Left colon (tissue), 2 donors: ENCODE results near the gene ENDOV. TPM values are rescaled to one million over a fixed set of nuclear protein-coding genes. Genes with fewer than 3 reads are reported as not detected.
A peak's percentile ranks its signal among the peaks of the same experiment; 100 is the strongest.

Source experiments
- ATAC-seq: fragments of 200-7000 bp; cut with Tn5 transposase; one replicate; pipeline ENCODE4 v1.9.1; 2020; ENCODE audit warnings: mild to moderate bottlenecking, moderate library complexity
- DNase-seq, 2 donors: peaks; one replicate each; pipeline ENCODE4 v3.0.0-alpha.2; 2020
- intact Hi-C, 2 donors: fragments of 100-400 bp; cut with DNase I in 1 of 2; cut with micrococcal nuclease in 1 of 2; formaldehyde crosslinking; loops; one replicate each; pipeline versions ENCODE4 v1.11.2 to v1.14.0; 2022; cut with DNase I, micrococcal nuclease
- total RNA-seq, 2 donors: library from RNA; stranded (reverse); fragmentation: NEBNext Ultra II Directional; extraction: Animal tissue kit (Norgen Biotek cat#: 25700); gene quantifications; one replicate each; pipeline ENCODE4 v1.2.1, GENCODE V29; 2021
- donor health status: DM: no; HTN: no; CAD: no.
- donor health status: DM: yes; HTN: yes; CAD: no.

The ENDOV gene
- total RNA-seq, 2 donors from 2014 or later: 23.2 to 25.5 TPM

GRCh38 chr17:80441598-80442322 is 26.8 kb downstream of the ENDOV start:
- intact Hi-C loops: no loop called here
- DNase-seq (no peak), ATAC-seq (no peak)

GRCh38 chr17:80442323-80442659 is 27.3 kb downstream of the ENDOV start:
- intact Hi-C loops: no loop called here
- ATAC-seq: no peak

GRCh38 chr17:80442764-80443163 is 27.8 kb downstream of the ENDOV start:
- ATAC-seq: no peak
- intact Hi-C loops: no loop called here

More at GRCh38 chr17:80442323-80442659, 27.3 kb downstream of the ENDOV start:
- no peak for DNase-seq

GRCh38 chr17:80443498-80443897 is 28.5 kb downstream of the ENDOV start:
- no peak for ATAC-seq
- intact Hi-C loops: no loop called here
- no peak for DNase-seq

More at GRCh38 chr17:80442764-80443163, 27.8 kb downstream of the ENDOV start:
- no peak for DNase-seq

- intact Hi-C loops: no loop called here
- ATAC-seq: no peak
- no peak for DNase-seq
Measured at GRCh38 chr17:80443916-80444643, 29.1 kb downstream of the ENDOV start.

GRCh38 chr17:80444644-80444979 is 29.6 kb downstream of the ENDOV start:
- ATAC-seq (no peak), DNase-seq (no peak)
- intact Hi-C loops: no loop called here

GRCh38 chr17:80445007-80445725 is 30.2 kb downstream of the ENDOV start:
- DNase-seq (no peak), ATAC-seq (no peak)
- intact Hi-C loops: no loop called here

GRCh38 chr17:80445726-80446110 is 30.8 kb downstream of the ENDOV start:
- intact Hi-C loops: no loop called here
- ATAC-seq: no peak

GRCh38 chr17:80446645-80447405 is 31.9 kb downstream of the ENDOV start:
- intact Hi-C loops: no loop called here
- ATAC-seq (no peak), DNase-seq (no peak)

More at GRCh38 chr17:80445726-80446110, 30.8 kb downstream of the ENDOV start:
- no peak for DNase-seq

- no peak for ATAC-seq
- intact Hi-C loops: no loop called here
- DNase-seq: no peak
Measured at GRCh38 chr17:80447790-80448189, 32.8 kb downstream of the ENDOV start.

- ATAC-seq: no peak
- intact Hi-C loops: no loop called here
- no peak for DNase-seq
Measured at GRCh38 chr17:80449194-80449929, 34.4 kb downstream of the ENDOV start.

GRCh38 chr17:80449930-80450576 is 35.1 kb downstream of the ENDOV start:
- no peak for DNase-seq
- ATAC-seq: no peak
- intact Hi-C loops: no loop called here

- intact Hi-C loops: no loop called here
- no peak for ATAC-seq
- no peak for DNase-seq
Measured at GRCh38 chr17:80451104-80451775, 36.3 kb downstream of the ENDOV start.

GRCh38 chr17:80452173-80452915 is 37.4 kb downstream of the ENDOV start:
- DNase-seq: no peak
- intact Hi-C loops: no loop called here
- no peak for ATAC-seq

GRCh38 chr17:80453126-80453997 is 38.4 kb downstream of the ENDOV start:
- DNase-seq: no peak
- no peak for ATAC-seq
- intact Hi-C loops: no loop called here

- ATAC-seq (peak; percentile 40), DNase-seq (peak in 1 of 2 donors; percentile 42)
- intact Hi-C loops: no loop called here
Measured at GRCh38 chr17:80453998-80454556, 39.1 kb downstream of the ENDOV start.
